KG1 (cell line): ENCODE results near the gene PHYHD1.
A peak's percentile ranks its signal among the peaks of the same experiment; 100 is the strongest.

Source experiments
- DNase-seq: peaks from one replicate; lab custom pipeline; 2025; lab: John Stamatoyannopoulos, UW

PHYHD1 gene

GRCh38 chr9:128920381-128921058, at the start of gene PHYHD1:
Gene PHYHD1, plus strand, starts transcription at chr9:128920982. Its CDS starts 1,342 bp downstream, at chr9:128922324.
- DNase-seq: no peak

- no peak for DNase-seq
These were observed 42.9 kb upstream of the PHYHD1 start for GRCh38 chr9:128877852-128878251.

DNA sequence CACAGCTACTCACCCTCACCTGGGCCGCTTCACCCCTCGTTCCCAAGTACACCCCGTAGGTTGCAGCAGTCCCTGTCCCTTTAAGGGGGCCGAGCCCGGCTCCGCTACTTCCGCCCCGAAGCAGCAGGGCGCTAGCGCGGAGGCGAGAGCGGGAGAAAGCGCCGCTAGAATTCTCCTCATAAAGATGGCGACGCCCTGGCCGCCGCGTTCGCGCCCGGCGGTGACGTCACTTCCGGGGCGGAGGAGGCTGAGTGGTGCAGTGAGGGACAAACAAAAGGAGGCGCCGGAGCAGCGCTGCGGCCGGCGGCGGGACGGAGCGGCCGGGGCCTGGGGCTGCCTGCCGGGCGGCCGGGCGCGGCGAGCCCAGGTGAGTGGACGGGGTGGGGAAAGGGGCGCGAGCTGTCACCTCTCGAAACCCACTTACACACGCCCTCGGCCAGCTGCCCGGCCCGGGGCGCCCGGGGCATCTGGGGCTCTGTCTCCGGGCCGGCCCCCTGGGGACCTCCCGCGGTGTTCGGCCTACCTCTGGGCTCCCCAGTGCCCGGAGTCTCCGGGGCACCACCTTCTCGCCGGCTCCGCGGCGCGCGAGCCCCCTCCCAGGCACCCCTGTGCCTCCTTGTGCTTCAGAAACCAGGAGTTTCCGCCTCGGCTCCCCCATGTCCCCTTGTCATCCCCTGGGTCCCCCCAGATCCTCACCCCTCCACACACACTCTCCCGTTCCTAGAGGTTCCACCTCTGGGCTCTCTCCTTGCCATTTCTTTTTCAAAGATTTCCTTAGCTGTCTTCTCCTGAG, 38.7 kb upstream of the PHYHD1 start, which contains the start of the genes KYAT1 and LRRC8A:
Gene KYAT1 (minus strand): TSS at position 67 of the 793 bp plus-strand sequence. CDS start 36,545 bp downstream, outside the sequence.
Gene LRRC8A (plus strand): TSS at position 250 of the 793 bp plus-strand sequence. CDS start 25,032 bp downstream, outside the sequence.
- peak; percentile 95 for DNase-seq

GRCh38 chr9:128882677-128883603, 37.8 kb upstream of the PHYHD1 start:
- no peak for DNase-seq

DNA sequence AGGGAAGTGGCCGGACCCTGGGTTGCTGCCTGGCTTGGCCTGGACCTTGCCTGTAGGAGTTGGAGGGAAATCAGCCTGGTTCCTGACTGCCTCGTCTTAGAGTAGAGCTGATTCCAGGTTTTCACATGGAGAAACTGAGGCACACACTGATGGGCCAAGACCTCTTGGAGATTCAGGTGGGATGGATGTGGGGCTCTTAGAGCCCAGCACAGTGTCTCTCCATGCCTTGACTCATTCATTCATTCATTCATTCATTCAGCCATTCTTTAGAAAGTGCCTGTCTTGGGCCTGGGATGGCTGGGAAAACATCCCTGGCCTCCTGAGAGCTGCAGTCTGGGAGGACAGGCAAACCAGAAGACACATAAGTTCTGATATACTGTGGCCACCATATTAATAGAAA, 36.6 kb upstream of the PHYHD1 start:
- DNase-seq: no peak

- DNase-seq: no peak
These were observed 35.4 kb upstream of the PHYHD1 start for GRCh38 chr9:128885376-128885775.

- DNase-seq: no peak
These were observed 35.0 kb upstream of the PHYHD1 start for GRCh38 chr9:128885798-128886197.

- DNase-seq: no peak
These were observed 34.4 kb upstream of the PHYHD1 start for GRCh38 chr9:128886211-128886891.

DNA sequence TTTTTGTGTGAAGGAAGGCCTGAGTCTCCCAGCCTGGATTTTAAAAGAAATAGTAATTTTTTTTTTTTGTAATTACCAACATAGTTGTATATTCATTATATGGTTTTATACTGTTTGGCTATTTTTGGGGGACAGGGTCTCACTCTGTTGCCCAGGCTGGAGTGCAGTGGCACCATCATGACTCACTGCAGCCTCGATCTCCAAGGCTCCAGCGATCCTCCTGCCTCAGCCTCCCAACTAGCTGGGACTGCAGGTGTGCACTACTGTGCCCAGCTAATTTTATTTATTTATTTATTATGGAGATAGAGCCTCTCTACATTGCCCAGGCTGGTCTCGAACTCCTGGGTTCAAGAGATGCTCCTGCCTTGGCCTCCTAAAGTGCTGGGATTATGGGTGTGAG, 33.7 kb upstream of the PHYHD1 start:
- DNase-seq: no peak

DNA sequence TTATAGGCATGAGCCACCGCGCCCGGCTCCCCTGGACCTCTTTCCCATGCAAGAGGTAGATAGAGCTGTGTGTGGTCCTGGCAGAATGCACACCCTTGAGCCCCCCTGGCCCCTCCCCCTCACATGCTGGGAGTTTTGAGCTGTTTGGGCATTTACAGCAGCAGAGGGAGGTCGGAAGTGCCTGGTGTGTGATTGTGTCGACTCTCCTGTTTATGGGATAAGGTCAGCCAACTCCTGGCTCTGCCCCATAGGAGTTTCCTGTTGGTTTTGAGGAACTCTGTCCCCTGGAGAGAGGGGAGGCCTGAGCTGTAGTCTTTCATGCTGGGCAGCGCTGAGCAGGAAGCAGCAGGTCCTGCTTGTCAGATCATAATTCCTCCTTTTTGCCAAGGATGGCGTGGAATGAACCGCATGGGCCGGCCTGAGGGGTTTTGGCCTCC, 32.9 kb upstream of the PHYHD1 start:
- DNase-seq: no peak

- no peak for DNase-seq
These were observed 29.2 kb upstream of the PHYHD1 start for GRCh38 chr9:128891321-128892220.

DNA sequence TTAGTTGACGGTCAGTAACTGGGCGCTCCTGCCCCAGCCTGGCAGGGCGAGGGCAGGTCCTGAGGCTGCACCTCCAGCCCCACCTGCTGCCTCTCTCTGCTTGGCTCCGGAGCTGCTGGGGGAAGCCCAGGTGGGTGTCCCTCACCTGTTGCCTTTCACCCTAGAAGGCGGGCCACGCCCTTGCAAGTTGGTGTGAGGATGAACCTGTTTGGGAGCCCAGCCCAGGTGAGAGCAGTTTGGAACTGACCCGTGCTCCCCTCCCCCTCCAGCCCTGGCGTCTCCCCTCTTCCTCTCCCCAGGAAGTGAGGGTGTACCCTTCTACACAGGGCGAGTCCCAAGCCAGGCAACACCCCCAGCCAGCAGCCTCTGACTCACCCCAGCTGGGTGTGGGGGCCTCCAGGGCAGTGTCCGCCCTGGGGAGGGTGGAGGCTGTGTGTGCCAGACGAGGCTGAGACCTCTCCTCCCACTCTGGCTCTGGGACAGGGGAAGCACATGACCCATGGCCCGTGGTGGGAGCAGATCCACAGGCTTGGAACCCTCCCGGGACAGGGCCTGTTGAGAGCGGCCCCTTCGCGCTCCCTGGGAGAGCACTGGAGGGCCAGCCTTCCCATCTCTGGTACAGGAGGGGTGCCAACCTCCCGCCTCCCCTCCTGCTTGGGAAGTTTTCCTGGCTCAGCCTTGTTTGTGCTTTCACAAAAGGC, 28.4 kb upstream of the PHYHD1 start:
- DNase-seq: no peak

DNA sequence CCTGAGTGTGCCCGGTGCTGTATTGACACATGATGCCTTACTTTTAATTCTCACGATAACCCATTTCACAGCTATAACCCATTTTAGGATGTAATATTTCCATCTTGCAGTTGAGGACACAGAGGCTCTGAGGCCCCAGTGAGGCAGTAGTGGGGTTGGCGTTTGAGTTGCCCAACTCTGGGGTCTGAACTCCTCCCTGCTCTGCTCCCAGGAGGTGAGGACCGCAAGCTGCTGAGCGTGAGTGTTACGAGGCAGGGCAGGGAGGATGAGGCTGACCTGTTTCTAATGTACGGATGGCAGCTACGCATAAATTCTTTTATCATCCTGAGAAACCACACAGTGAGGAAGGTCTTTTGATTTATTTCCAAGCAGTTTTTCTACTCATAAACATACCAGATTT, 27.4 kb upstream of the PHYHD1 start:
- no peak for DNase-seq

GRCh38 chr9:128894764-128895163, 26.0 kb upstream of the PHYHD1 start:
- no peak for DNase-seq

- DNase-seq: no peak
These were observed 25.2 kb upstream of the PHYHD1 start for GRCh38 chr9:128895556-128895955.

DNA sequence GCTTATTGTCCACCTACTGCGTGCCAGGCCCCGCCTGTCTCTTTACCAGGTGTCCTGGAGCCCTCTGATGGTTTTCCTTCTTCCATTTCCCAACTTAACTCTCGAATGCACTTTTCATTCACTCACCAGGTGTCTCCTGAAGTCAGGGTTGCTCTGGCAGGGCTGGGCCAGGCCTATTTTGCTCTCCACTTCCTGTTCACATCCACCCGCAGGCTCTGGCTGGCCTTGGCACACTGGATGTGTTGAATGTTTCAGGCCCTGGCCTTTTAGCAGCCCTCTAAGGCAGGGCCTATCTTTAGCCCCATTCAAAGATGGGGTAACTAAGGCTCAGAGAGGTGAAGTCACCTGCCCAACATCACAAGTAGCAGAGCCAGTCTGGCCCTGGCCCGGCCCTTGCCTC, 22.4 kb upstream of the PHYHD1 start:
- DNase-seq: no peak

DNA sequence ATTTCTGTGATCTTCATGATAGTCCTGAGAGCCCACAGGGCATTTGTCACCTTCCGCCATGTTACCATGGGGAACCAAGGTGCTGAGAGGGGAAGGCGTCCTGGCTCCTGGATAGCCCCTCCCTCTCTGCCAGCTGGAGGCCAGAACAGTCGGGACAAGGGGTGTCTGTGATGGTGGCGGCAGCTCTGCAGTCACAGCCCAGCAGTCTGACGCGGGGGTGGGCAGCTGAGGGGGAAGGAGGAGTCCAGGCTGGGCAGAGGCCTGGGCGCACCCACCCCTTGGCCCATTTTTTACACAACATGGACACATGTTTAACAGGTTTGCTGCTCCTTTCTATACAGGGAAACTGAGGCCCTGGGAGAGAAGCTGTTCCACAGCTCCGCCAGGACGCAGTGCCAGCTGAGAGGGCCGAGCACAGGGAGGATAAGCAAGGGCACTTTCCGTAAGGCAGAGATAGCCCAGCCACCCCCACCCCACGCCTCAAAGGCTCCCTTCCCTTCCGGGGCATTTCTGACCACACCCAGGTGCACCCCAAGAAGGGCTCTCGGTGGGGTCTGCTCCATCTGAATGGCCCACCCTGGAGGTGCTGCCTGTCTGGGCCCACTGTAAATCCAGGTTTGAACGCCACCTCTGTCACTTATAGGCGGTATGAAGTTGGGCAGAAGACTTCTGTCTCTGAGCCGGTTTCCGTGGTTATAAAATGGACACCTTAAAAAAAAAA, 21.8 kb upstream of the PHYHD1 start:
- DNase-seq: no peak

DNA sequence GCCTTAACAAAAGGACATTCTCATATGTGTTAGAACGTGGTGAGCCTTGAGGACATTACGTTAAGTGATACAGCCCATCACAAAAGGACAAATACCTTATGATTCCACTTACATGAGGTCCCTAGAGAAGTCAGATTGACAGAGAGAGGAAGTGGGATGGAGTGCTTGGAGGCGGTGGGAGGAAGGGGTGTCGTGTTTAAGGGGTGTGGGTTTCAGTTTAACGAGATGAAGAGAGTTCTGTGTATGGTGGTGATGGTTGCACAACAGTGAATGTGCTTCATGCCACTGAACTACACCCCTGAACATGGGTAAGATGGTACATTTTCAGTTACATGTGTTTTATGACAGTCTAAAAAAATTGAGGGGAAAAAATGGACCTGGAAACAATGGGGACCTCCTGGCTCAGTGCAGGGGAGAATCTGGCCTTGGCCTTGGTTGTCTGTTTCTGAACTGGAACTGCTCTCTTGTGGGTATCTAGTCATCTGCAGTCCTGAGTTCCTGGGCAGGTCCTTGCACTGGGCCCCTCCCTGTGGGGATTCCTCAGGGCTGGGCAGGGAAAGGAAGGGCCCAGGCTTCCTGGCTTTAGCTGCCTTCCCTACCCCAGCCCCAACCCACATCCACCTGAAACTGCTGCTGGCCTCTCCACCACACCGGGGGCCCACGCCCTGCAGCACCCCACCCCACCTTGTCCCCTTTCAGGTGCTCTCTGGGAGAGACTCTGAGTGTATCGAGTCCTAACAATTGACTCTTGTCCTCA, 21.0 kb upstream of the PHYHD1 start:
- no peak for DNase-seq
